Natural killer cell (primary cell): ENCODE results near the gene CACNA1C. TPM values are rescaled to one million over a fixed set of nuclear protein-coding genes. Genes with fewer than 3 reads are reported as not detected.

Source experiments
- ATAC-seq, 3 donors: fragments of 150-1000 bp in 2 of 3; fragments of 200-7000 bp in 1 of 3; cut with Tn5 transposase; 1 replicate in 1 of 3; 2 replicates in 2 of 3; pipeline ENCODE4 v1.10.0; 2021; ENCODE audit warnings: mild to moderate bottlenecking in 2 of 3, moderate library complexity in 2 of 3
- DNase-seq, 2 donors: peaks; one replicate each; pipeline versions ENCODE4 v3.0.0 to v3.0.0-alpha.2; 2013 to 2021; ENCODE audit warnings: mixed read lengths in 1 of 2
- H3K27ac ChIP-seq: one replicate; pipeline ENCODE4 v1.5.1; 2013; ENCODE audit warnings: mild to moderate bottlenecking, low read length
- H3K27me3 ChIP-seq: one replicate; pipeline ENCODE4 v1.6.1; 2013; ENCODE audit warnings: low read length; ENCODE audit not compliant: control insufficient read depth, insufficient read depth
- H3K36me3 ChIP-seq: one replicate; pipeline ENCODE4 v1.6.1; 2013; ENCODE audit warnings: low read length; ENCODE audit not compliant: control insufficient read depth, insufficient read depth
- H3K4me1 ChIP-seq: one replicate; pipeline ENCODE4 v1.6.1; 2013; ENCODE audit warnings: low read length; ENCODE audit not compliant: control insufficient read depth, insufficient read depth
- H3K4me3 ChIP-seq: one replicate; pipeline ENCODE4 v1.5.1; 2013; ENCODE audit warnings: low read length
- H3K9me3 ChIP-seq: one replicate; pipeline ENCODE4 v1.6.1; 2013; ENCODE audit warnings: low read length; ENCODE audit not compliant: control insufficient read depth, insufficient read depth
- H3K27ac Mint-ChIP-seq, 2 donors: one replicate each; pipeline ENCODE4 v1.8.0; 2022; ENCODE audit warnings: mild to moderate bottlenecking in 2 of 2, mixed read lengths in 2 of 2, moderate library complexity in 1 of 2
- H3K27me3 Mint-ChIP-seq, 2 donors: one replicate each; pipeline ENCODE4 v1.8.0; 2022; ENCODE audit warnings: low read depth in 2 of 2, mixed read lengths in 2 of 2
- H3K36me3 Mint-ChIP-seq: one replicate; pipeline ENCODE4 v1.8.0; 2022; ENCODE audit warnings: mixed read lengths
- H3K4me1 Mint-ChIP-seq, 2 donors: one replicate each; pipeline ENCODE4 v1.8.0; 2022; ENCODE audit warnings: mixed read lengths in 2 of 2
- H3K4me3 Mint-ChIP-seq: one replicate; pipeline ENCODE4 v1.8.0; 2022; ENCODE audit warnings: mild to moderate bottlenecking, moderate library complexity, mixed read lengths
- H3K9me3 Mint-ChIP-seq, 2 donors: one replicate each; pipeline ENCODE4 v1.8.0; 2022; ENCODE audit warnings: mixed read lengths in 2 of 2
- whole genome bisulfite sequencing: methylation state at CpG from one replicate; pipeline ENCODE4 v1.1.7; 2013; ENCODE audit warnings: missing lambda C conversion rate; ENCODE audit not compliant: insufficient coverage; 5-methylcytosine and 5-hydroxymethylcytosine counted together
- intact Hi-C: fragments of 100-400 bp; cut with micrococcal nuclease; formaldehyde crosslinking; loops from one replicate; pipeline ENCODE4 v1.14.2; 2022
- total RNA-seq, 4 donors: library from RNA; stranded (reverse); fragments of 120-200 nt in 1 of 4; gene quantifications; one replicate each; pipeline versions ENCODE4 v1.2.3 to v1.2.4, GENCODE V29; 2013 to 2022
- TF ChIP-seq, protein P1 (sequence below): fragments of 200-600 bp; IDR thresholded peaks from one replicate; pipeline ENCODE4 v1.8.0; 2022; ENCODE audit warnings: antibody characterized with exemption

CACNA1C gene
- total RNA-seq, 3 donors from 2014 or later (not counting 1 experiment from before 2014, with no cell fraction given): 0.07 to 0.35 (median 0.08) TPM

DNA sequence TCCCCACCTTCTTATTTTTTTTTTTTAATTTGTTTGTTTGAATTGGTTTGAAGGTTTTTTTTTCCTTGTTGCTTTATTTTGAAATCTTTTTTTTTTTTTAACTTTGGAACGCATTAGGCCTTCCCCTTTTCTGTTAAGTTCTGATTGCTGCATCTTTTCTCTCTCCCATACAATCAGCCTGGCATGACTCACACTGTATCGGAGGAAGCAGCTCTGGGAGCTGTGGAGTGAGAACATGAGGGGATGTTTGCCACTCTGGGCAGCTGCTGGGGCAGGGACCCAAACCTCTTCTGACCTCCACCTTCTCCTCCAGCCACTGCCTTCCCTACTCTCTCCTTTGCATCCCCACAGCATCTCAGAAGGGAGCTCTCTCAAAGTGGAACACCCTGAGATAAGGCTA is 581.7 kb downstream of the CACNA1C start:
- intact Hi-C loops: no loop called here
- Mint-ChIP-seq H3K9me3 (no peaks in the 10 kb centered on the region), H3K4me1 (no peaks in the 10 kb centered on the region), H3K27me3 (peaks cover 0 to 16% of the 10 kb centered on the region in 2 donors), H3K27ac (no peak overlapping the region), H3K36me3 (no peaks in the 10 kb centered on the region), H3K4me3 (no peak overlapping the region)
- Histone ChIP-seq H3K4me3 (no peak overlapping the region), H3K4me1 (no peaks in the 10 kb centered on the region), H3K36me3 (no peaks in the 10 kb centered on the region), H3K27ac (no peak overlapping the region), H3K27me3 (no peaks in the 10 kb centered on the region), H3K9me3 (no peaks in the 10 kb centered on the region)
- WGBS: no CpG with 5 or more reads among the region's 2 CpGs
- no peak for ATAC-seq
- no peak for DNase-seq
- TF ChIP-seq, protein P1, sequence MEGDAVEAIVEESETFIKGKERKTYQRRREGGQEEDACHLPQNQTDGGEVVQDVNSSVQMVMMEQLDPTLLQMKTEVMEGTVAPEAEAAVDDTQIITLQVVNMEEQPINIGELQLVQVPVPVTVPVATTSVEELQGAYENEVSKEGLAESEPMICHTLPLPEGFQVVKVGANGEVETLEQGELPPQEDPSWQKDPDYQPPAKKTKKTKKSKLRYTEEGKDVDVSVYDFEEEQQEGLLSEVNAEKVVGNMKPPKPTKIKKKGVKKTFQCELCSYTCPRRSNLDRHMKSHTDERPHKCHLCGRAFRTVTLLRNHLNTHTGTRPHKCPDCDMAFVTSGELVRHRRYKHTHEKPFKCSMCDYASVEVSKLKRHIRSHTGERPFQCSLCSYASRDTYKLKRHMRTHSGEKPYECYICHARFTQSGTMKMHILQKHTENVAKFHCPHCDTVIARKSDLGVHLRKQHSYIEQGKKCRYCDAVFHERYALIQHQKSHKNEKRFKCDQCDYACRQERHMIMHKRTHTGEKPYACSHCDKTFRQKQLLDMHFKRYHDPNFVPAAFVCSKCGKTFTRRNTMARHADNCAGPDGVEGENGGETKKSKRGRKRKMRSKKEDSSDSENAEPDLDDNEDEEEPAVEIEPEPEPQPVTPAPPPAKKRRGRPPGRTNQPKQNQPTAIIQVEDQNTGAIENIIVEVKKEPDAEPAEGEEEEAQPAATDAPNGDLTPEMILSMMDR: no peak

DNA sequence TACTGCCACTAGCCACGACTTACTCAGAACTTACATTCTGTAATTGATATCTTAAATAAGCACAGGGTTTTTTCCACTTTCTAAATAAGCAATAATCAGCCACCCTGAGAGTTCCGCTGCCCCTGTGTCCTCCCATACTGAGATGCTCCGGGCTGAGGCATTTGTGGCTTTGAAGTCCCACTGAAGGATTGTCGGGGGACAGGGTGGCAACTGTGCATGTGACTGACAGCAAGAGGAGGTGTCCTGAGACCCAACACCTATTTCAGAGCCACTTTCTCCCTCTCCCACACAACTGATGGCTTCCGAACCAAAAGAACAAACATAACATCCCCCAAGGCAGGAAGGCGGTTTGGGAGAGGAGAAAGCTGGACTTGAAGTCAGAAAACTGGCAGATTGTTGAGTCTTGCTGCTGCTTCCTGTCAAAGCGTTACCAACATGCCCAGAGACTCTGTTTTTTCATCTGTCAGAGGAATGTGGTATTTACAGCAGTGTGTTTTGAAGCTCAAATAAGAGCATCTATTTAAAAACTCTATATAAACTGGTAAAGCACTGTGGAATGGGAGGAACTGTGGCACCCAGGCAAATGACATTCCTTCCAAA is 584.1 kb downstream of the CACNA1C start:
- no peaks in the 10 kb centered on the region for H3K9me3 Mint-ChIP-seq
- H3K27ac Mint-ChIP-seq: no peak overlapping the region
- DNase-seq (no peak), ATAC-seq (no peak)
- Histone ChIP-seq H3K4me1 (no peaks in the 10 kb centered on the region), H3K9me3 (no peaks in the 10 kb centered on the region), H3K36me3 (no peaks in the 10 kb centered on the region), H3K4me3 (no peak overlapping the region), H3K27ac (no peak overlapping the region), H3K27me3 (no peaks in the 10 kb centered on the region)
- intact Hi-C loops: no loop called here
- TF ChIP-seq, protein P1: no peak
- WGBS: 37% methylated on average over 5 of the region's 7 CpGs
- H3K4me3 Mint-ChIP-seq: no peak overlapping the region
- H3K4me1 Mint-ChIP-seq: peaks cover 0 to 5% of the 10 kb centered on the region in 2 donors
- no peaks in the 10 kb centered on the region for H3K36me3 Mint-ChIP-seq
- H3K27me3 Mint-ChIP-seq: peaks cover 0 to 16% of the 10 kb centered on the region in 2 donors

DNA sequence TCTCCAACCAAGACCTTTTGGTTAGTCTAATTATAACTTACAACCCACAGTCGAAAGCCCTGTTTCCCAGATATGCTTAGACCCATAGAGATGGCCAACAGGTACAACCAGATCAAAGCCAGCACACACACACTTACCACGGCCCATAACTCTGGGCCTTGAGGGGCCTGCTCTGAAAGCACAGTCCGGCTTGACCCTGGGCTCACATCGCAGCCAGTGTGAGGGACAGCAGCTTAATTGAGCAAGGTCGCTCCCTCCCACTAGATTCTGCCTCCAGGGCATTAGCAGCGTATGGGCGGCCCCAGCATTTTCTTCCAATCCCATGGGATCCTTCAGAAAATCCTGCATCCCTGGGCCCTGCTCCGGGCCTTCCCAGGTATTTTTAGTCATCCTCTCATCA is 584.6 kb downstream of the CACNA1C start:
- Mint-ChIP-seq H3K36me3 (no peaks in the 10 kb centered on the region), H3K4me3 (no peak overlapping the region), H3K27ac (no peak overlapping the region), H3K27me3 (peaks cover 0 to 16% of the 10 kb centered on the region in 2 donors), H3K4me1 (peaks cover 0 to 5% of the 10 kb centered on the region in 2 donors), H3K9me3 (no peaks in the 10 kb centered on the region)
- no peaks in the 10 kb centered on the region for H3K36me3 ChIP-seq
- TF ChIP-seq, protein P1: no peak
- WGBS: 83% methylated on average over 8 of the region's 8 CpGs
- ATAC-seq (no peak), DNase-seq (no peak)
- no peak overlapping the region for H3K4me3 ChIP-seq
- H3K4me1 ChIP-seq: no peaks in the 10 kb centered on the region
- intact Hi-C loops: no loop called here
- no peak overlapping the region for H3K27ac ChIP-seq
- H3K27me3 ChIP-seq: no peaks in the 10 kb centered on the region
- H3K9me3 ChIP-seq: no peaks in the 10 kb centered on the region
